ENCODE measurements around the gene TANC1. TPM values are rescaled to one million over a fixed set of nuclear protein-coding genes. Genes with fewer than 3 reads are reported as not detected.

TANC1 gene
- total RNA-seq, 1 experiment from 2014 or later: 21.1 TPM

DNA sequence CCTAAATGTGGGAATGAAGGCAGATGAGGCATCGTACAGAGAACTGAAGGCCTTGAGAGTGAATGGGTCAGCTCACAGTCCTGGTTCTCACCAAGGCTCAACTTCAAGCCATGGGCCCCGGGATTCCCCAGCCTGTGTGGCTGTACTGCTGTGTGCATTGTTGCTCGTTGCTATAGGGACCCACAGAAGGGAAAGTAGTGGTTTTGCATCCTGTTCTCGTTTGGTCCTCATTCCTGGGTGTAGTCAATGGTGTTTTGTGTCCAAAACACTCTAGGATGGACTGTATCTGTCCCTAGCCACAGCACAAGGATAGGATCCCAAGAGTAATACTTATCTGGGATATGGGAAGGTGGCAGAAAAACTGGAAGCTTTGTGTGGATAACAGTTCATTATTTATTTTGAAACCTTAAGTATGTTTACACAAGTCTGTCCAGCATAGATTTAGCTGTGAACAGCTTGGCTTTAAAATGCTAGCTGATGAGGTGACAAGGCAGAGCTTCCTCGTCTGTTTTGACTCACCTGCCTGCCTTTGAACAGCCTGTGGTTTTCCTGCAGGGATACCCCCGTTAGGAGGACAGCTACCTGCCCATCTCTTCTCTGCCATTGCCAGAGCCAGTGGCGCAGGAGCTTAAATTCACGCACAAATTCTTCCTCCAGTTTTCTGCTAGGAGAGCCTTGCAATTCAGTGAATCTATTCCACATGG, 233.1 kb downstream of the TANC1 start:
- Mint-ChIP-seq H3K4me3 (ENCODE audit: unreplicated experiment) (no peak overlapping the region), H3K9me3 (ENCODE audit: unreplicated experiment) (no peaks in the 10 kb centered on the region), H3K36me3 (ENCODE audit: insufficient read depth, unreplicated experiment) (peaks cover 23% of the 10 kb centered on the region), H3K27me3 (ENCODE audit: insufficient read depth, unreplicated experiment) (no peaks in the 10 kb centered on the region), H3K27ac (ENCODE audit: unreplicated experiment) (no peak overlapping the region), H3K4me1 (ENCODE audit: low read depth, unreplicated experiment) (no peaks in the 10 kb centered on the region)
- POLR2A ChIA-PET: no interaction called here
- no peaks in the 10 kb centered on the region for H3K9me3 ChIP-seq
- no peaks in the 10 kb centered on the region for H3K4me1 ChIP-seq
- no peak overlapping the region for H3K4me3 ChIP-seq (ENCODE audit: low read depth, low read length)
- no peaks in the 10 kb centered on the region for H3K27me3 ChIP-seq (replicated peaks; ENCODE audit: control insufficient read depth, insufficient read depth, low read length)
- H3K36me3 ChIP-seq (ENCODE audit: control insufficient read depth, insufficient read depth, low read length): no peaks in the 10 kb centered on the region; the same call in 1 of the 2 replicates
- DNase-seq: no peak
- BruUV-seq (replicated peaks): no TSS peak
- TF ChIP-seq CTCF (IDR thresholded peaks at IDR 0.05; ENCODE audit: insufficient read depth in 1 of 2, low read depth in 1 of 2, low read length in 1 of 2, severe bottlenecking in 1 of 2, unreplicated experiment in 1 of 2): no peak
- intact Hi-C loops (cut with micrococcal nuclease; ENCODE audit: unreplicated experiment): loop anchor here (5.0 kb wide), 1 partner anchor 1359 kb away; no protein-coding TSS in a partner anchor
- CTCF ChIA-PET: no interaction called here

- Mint-ChIP-seq H3K4me3 (ENCODE audit: unreplicated experiment) (no peak overlapping the region), H3K4me1 (ENCODE audit: low read depth, unreplicated experiment) (no peaks in the 10 kb centered on the region), H3K27ac (ENCODE audit: unreplicated experiment) (no peak overlapping the region), H3K27me3 (ENCODE audit: insufficient read depth, unreplicated experiment) (no peaks in the 10 kb centered on the region), H3K9me3 (ENCODE audit: unreplicated experiment) (no peaks in the 10 kb centered on the region), H3K36me3 (ENCODE audit: insufficient read depth, unreplicated experiment) (peaks cover 21% of the 10 kb centered on the region)
- BruUV-seq (replicated peaks): no TSS peak
- no peaks in the 10 kb centered on the region; the same call in 1 of the 2 replicates for H3K36me3 ChIP-seq (ENCODE audit: control insufficient read depth, insufficient read depth, low read length)
- POLR2A ChIA-PET: no interaction called here
- CTCF ChIA-PET: no interaction called here
- H3K4me3 ChIP-seq (ENCODE audit: low read depth, low read length): no peak overlapping the region
- TF ChIP-seq CTCF (IDR thresholded peaks at IDR 0.05; ENCODE audit: insufficient read depth in 1 of 2, low read depth in 1 of 2, low read length in 1 of 2, severe bottlenecking in 1 of 2, unreplicated experiment in 1 of 2): no peak
- no peaks in the 10 kb centered on the region for H3K27me3 ChIP-seq (replicated peaks; ENCODE audit: control insufficient read depth, insufficient read depth, low read length)
- H3K4me1 ChIP-seq: no peaks in the 10 kb centered on the region
- no peak for DNase-seq
- intact Hi-C loops (cut with micrococcal nuclease; ENCODE audit: unreplicated experiment): loop anchor here (5.0 kb wide), 1 partner anchor 1360 kb away; no protein-coding TSS in a partner anchor
- H3K9me3 ChIP-seq: no peaks in the 10 kb centered on the region
Measured at GRCh38 chr2:159202568-159203071, 234.2 kb downstream of the TANC1 start.

GRCh38 chr2:159204381-159205144, 236.1 kb downstream of the TANC1 start:
- Mint-ChIP-seq H3K27me3 (ENCODE audit: insufficient read depth, unreplicated experiment) (no peaks in the 10 kb centered on the region), H3K4me1 (ENCODE audit: low read depth, unreplicated experiment) (no peaks in the 10 kb centered on the region), H3K4me3 (ENCODE audit: unreplicated experiment) (no peak overlapping the region), H3K27ac (ENCODE audit: unreplicated experiment) (no peak overlapping the region), H3K9me3 (ENCODE audit: unreplicated experiment) (no peaks in the 10 kb centered on the region), H3K36me3 (ENCODE audit: insufficient read depth, unreplicated experiment) (peaks cover 12% of the 10 kb centered on the region)
- H3K4me3 ChIP-seq (ENCODE audit: low read depth, low read length): no peak overlapping the region
- no peak for DNase-seq
- H3K9me3 ChIP-seq: no peaks in the 10 kb centered on the region
- ChIA-PET CTCF (no interaction called here), POLR2A (no interaction called here)
- TF ChIP-seq CTCF (IDR thresholded peaks at IDR 0.05; ENCODE audit: insufficient read depth in 1 of 2, low read depth in 1 of 2, low read length in 1 of 2, severe bottlenecking in 1 of 2, unreplicated experiment in 1 of 2): no peak
- H3K36me3 ChIP-seq (ENCODE audit: control insufficient read depth, insufficient read depth, low read length): no peaks in the 10 kb centered on the region; the same call in 1 of the 2 replicates
- no peaks in the 10 kb centered on the region for H3K4me1 ChIP-seq
- no peaks in the 10 kb centered on the region for H3K27me3 ChIP-seq (replicated peaks; ENCODE audit: control insufficient read depth, insufficient read depth, low read length)
- intact Hi-C loops (cut with micrococcal nuclease; ENCODE audit: unreplicated experiment): loop anchor here (5.0 kb wide), 1 partner anchor 1362 kb away; no protein-coding TSS in a partner anchor
- BruUV-seq (replicated peaks): no TSS peak

Measured in Caco-2 (cell line).